Kasumi-1 (cell line): ENCODE data around the gene FBXO3.
A peak's percentile ranks its signal among the peaks of the same experiment; 100 is the strongest.
"Not testable (repeated sequence)": the region's sequence is repeated elsewhere in the genome, so short reads cannot be mapped to it uniquely, and the experiment has no call there.

Experiments
- DNase-seq, 2 experiments: peaks; one replicate each; lab custom pipeline; 2025; lab: John Stamatoyannopoulos, UW

The FBXO3 gene, protein sequence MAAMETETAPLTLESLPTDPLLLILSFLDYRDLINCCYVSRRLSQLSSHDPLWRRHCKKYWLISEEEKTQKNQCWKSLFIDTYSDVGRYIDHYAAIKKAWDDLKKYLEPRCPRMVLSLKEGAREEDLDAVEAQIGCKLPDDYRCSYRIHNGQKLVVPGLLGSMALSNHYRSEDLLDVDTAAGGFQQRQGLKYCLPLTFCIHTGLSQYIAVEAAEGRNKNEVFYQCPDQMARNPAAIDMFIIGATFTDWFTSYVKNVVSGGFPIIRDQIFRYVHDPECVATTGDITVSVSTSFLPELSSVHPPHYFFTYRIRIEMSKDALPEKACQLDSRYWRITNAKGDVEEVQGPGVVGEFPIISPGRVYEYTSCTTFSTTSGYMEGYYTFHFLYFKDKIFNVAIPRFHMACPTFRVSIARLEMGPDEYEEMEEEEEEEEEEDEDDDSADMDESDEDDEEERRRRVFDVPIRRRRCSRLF

DNA sequence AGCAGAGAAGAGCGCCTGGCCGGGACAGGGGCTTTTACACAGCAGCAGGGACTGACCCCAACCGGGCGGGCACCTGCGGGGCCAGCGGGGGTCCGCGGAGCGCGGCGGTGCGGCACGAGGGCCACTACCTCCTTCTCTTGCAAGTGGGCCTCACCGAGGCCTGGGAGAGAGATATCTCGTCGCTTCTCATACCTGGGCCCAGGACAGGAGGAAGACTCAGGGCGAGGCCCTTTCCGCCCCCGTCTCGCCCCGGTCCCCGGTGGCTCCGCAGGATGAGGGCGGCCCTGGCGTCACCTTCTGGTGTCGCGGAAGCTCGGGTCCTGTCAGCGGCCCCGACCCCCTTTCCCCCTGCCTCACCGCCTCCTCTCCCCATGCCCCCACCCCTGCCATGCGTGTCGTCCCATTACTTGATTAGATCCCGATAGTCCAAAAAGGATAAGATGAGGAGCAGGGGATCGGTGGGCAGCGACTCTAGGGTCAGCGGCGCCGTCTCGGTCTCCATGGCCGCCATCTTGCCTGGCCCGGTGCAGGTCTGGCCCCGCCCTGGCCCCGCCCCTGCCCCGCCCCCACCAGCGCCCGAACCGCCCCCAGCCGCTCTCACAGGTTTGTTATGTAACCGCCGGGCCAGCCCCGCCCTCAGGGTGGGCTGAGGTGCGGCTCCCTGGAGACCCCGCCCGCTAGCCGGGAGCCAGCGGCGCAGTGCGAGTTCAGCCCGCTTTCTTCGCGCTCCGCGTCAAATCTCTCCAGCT, at the start of gene FBXO3:
Gene FBXO3 (minus strand): TSS at position 534 of the 749 bp plus-strand sequence. CDS start 23 bp downstream, at position 511.
- DNase-seq, result peak; percentile 71 to 82

- DNase-seq, result not testable (repeated sequence)
Observed at GRCh38 chr11:33822981-33823380, 48.7 kb upstream of the FBXO3 start.

DNA sequence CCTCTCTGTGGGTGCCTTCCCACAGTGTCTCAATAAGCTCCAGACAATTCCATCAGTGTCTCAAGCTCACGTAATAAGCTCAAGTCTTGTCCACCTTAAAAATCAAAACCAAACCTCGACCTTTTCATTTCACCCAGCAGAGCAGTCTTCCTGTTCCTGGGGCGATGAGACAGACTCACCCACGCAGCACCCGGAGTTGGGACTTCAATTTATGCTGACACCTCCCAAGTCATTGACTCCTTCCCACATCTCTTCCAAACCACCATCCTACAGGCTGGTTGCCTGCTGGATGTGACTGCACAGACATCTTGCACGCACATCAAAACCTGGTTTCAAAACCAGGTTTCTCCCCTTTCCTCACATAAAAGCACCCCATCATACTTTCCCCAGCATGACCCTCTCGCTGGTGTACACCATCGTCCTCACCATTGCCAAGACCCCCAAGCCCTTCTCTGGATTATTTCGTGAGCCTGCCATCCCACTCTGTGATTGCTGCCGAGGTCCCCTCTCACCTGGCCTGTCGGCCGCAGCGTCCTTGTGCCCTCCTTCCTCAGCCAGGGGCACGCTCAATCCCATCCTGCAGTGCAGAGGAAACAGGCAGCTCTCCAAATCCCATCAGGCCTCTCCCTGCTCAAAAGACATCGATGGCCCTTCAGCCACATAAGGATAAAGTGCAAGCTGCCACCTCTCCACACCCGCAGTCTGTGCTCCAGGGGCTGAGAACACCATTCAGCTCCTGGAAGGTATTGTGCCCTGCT, 45.1 kb upstream of the FBXO3 start:
- no peak for DNase-seq

DNA sequence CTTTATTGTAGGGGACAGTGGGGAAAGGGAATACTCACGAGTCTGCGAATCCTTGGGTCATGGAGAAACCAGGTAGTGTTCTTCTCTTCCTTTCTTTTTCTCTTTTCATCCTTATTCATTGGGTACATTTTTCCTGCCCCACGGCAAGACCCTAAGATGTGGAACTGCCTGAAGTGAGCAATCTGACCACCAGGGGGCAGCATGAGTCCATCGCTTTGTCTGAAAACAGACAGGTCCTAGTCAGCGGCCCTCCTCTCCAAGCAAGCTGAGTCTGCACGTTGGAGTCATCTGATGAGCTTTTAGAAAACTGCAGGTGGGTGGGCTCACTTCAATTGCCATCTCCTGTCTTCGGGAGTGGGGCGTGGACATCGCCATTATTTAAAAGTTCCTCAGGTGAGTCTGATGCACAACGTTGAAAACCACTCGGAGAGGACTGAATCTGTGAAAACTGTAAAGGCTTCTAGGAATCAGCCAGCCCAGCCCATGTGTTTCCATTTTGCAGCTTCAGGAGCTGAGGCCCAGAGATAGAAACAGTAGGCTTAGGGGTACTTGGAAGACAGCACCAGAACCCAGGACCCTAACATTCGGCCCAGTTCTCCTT, 34.0 kb upstream of the FBXO3 start:
- peak; percentile 73 to 81 for DNase-seq

DNA sequence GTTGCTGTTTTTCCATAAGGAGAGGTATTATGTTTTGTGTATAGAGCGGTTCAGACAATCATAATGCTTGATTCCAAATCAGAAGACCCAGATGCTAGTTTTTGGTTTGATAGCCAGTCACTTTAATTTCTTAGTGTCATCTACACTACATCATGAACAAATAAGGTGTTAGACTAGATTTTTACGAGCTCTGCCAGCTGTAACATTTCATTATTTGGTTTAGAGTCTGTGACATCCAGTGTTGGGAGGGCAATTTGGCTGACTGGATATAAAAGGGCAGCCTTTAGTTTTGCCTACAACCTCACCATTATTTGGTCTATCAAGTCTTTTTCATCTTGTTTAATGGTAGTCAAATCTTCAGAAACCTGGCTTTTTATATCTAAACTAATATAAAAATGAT, 30.2 kb upstream of the FBXO3 start:
- DNase-seq, result no peak

GRCh38 chr11:33802194-33802950, 28.1 kb upstream of the FBXO3 start:
- DNase-seq, result peak; percentile 55 to 66

- no peak for DNase-seq
Observed at GRCh38 chr11:33801821-33802193, 27.5 kb upstream of the FBXO3 start.

DNA sequence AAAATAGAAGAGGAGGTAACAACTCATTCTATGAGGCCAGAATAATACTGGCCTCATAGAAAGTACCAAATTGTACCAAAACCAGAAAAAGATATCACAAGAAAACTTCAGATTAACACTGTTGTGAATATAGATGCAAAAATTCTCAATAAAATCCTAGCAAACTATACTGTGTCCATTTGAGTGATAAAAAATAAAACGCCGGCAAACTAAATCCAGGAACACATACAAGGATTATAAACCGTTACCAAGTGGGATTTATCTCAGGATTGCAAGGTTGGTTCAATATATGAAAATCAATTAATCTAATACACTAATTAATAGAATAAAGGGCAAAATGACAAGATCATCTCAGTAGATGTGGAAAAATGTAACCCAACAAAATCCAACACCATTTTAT, 23.6 kb upstream of the FBXO3 start:
- no peak for DNase-seq

DNA sequence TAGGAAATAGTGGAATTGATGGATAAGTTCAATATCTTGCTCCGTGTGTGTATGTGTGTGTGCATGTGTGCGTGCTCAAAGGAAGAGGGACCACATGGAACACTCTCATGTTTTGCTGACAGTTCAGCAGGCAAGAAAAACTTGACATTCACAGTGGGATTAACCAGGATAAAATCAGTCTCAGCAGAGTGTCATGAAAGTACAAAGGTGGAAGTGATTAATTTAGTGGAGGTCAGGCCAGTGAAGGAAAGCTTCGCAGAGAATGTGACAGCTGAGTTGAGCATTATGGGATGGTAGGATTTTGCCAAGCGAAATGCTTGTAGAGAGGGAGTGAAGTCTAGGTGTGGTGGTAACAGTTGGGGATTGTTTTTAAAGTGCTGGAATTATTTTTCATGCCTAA, 15.7 kb upstream of the FBXO3 start:
- no peak for DNase-seq

DNA sequence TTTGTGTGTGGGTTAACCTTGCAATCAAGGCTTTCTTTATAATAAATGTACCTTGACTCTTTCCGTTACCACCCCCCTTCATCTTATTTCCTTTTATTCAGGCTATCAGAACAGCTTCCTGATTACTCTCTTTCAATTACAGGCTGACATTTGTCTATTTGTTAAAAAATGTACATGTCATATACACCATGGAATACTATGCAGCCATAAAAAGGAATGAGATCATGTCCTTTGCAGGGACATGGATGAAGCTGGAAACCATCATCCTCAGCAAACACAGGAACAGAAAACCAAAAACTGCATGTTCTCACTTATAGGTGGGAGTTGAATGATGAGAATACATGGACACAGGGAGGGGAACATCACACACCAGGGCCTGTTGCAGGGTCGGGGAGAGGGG, 13.8 kb upstream of the FBXO3 start:
- not testable (repeated sequence) for DNase-seq

- no peak for DNase-seq
Observed at GRCh38 chr11:33787076-33787475, 12.8 kb upstream of the FBXO3 start.

- no peak for DNase-seq
Observed at GRCh38 chr11:33785609-33786008, 11.3 kb upstream of the FBXO3 start.

GRCh38 chr11:33779849-33780528, 5.7 kb upstream of the FBXO3 start:
- DNase-seq, result no peak

GRCh38 chr11:33778675-33779074, 4.4 kb upstream of the FBXO3 start:
- DNase-seq, result no peak

GRCh38 chr11:33777906-33778305, 3.6 kb upstream of the FBXO3 start:
- no peak for DNase-seq

GRCh38 chr11:33775832-33776470, 1.6 kb upstream of the FBXO3 start:
- no peak for DNase-seq

DNA sequence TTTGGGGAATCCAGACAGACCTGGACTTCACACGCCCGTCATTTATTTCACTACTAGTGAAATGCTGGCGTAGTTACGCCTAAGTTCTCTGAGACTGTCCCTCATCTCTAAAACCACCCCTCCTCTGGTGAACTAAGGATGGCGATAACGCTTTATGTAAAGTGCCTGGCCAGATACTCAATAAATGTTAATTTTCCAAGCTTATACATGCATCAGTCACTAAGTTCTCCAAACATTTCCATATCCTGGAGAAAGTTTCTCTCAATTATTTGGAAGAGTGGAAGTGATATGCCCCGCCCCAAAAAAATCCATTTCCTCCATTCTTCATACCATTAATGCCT, 1.1 kb upstream of the FBXO3 start:
- DNase-seq, result no peak

DNA sequence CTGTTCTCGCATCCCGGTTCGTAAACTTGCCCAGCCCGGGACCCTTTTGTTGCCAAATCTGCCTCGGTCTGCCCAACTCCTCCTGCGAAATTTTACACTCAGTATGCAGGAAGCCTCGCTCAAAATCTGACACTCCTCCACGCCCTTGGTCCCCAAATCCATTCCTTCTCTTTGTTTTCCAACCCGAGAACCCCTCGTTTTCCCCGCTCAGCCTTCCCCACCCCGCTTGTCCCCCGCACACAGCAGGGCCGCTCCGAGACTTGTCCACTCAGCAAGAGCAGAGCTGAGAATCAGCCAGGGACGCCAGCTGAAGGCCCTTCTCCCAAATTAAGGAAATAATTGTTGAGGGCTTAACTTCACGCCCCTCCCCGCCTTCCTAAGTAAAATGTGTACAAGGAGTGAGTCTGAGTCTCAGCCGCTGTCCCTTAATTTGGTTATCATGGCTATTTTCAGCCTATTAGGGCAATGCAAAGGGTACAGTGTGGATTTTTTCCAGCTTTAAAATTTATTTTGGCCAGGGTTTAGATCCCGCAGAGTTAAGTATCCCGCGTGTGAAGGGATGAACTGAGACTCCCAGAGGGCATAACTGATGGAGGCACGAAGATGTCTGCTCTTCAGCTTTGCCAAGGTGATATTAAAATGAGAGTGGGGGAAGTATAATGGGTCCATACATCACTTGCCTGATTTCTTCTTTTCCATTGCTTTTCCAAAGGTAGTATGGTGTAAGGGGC, 581 bp upstream of the FBXO3 start:
- DNase-seq, result no peak

- no peak for DNase-seq
Observed at GRCh38 chr11:33773404-33773986, 825 bp downstream of the FBXO3 start.
